ENCODE measurements around the gene AGPAT3.

DNA sequence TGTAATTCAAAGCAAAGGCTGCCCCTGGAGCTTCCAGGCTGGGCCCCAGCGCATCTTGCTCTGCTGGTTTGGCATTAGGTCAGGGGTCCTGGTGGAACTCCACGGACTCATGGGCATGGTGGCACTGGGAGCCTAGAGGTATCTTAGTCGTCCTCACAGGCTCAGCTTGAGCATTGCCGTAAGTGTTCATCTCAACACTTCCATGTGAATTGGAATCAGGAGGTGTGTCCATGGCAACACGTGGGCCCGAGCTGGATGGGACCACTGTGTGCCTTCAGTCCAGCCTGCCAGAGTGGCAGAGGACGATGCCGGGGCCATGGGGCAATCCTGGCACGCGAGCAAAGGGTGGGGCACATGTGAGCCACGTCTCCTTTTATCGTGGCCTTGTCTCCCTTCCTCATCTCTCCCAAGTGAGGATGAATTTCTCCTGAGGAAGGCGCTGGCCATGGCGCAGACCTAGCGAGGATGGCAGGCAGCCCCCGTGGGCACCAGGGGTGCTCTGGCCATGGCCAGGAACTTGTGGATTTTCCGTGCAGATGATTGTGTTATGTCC lies 47.0 kb downstream of the AGPAT3 start:
- TF ChIP-seq POLR2A (IDR thresholded peaks at IDR 0.05; ENCODE audit: low read depth) (no peak), POLR2AphosphoS5 (IDR thresholded peaks at IDR 0.05) (no peak), CTCF (IDR thresholded peaks at IDR 0.05) (no peak)

All from esophagus muscularis mucosa (tissue), 3 donors.